ENCODE results near the gene SOX5. TPM values are rescaled to one million over a fixed set of nuclear protein-coding genes. Genes with fewer than 3 reads are reported as not detected.

The SOX5 gene
- total RNA-seq, 2 experiments from 2014 or later, result 0.50 TPM; not detected in 1

DNA sequence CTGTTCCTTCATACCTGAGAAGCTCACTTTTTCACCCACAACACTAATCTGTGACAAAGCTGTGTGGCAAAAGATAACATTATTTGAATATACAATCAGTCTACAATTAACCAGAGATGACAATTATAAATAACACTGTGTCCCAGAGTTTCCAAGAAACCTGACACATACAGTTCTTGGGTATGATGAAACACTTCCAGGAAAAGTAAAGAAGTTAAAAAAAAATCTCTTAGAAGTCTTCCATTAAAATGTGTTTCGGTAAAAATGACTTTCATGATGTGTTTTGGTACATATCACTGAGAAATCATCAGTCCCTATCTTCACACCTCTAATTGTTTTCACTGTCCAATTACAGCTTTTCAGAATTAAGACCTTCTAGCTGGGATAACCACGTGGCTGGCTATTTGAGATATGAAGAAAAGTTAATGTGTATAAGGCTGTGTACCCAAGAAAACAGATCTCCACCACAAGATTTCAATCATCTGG is 390.2 kb downstream of the SOX5 start:
- Mint-ChIP-seq H3K9me3 (ENCODE audit: low read depth) (no peaks in the 10 kb centered on the region), H3K27me3 (no peaks in the 10 kb centered on the region), H3K27ac (no peak overlapping the region), H3K4me3 (no peak overlapping the region), H3K4me1 (peaks cover 3% of the 10 kb centered on the region), H3K36me3 (no peaks in the 10 kb centered on the region)
- DNase-seq (no peak), ATAC-seq (no peak)
- CTCF ChIA-PET, result interaction anchor here (1.0 kb wide), 1 partner anchor 653 kb away, joined by 3 read pairs; no protein-coding TSS in a partner anchor

DNA sequence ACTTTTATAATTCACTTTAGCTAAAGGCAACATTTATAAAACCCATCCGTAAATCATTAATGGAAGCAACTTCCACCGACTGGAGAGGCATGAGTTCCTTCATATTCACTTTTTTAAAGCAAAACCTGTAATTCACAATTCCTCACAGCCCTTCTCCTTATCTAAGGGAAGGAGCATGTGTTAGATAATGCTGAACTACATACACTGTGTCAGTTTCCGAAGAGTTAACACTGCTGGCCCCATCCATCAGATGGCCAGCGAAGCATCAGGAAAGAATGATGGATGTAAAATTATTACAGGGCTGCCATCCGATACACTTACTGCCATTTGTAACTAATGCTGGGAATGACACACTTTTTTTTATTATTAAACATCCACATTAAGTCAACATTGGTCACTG is 392.8 kb downstream of the SOX5 start:
- CTCF ChIA-PET, result no interaction called here
- ATAC-seq, result no peak
- Mint-ChIP-seq H3K27ac (no peak overlapping the region), H3K4me1 (peaks cover 3% of the 10 kb centered on the region), H3K9me3 (ENCODE audit: low read depth) (no peaks in the 10 kb centered on the region), H3K27me3 (no peaks in the 10 kb centered on the region), H3K36me3 (no peaks in the 10 kb centered on the region), H3K4me3 (no peak overlapping the region)
- DNase-seq, result no peak

DNA sequence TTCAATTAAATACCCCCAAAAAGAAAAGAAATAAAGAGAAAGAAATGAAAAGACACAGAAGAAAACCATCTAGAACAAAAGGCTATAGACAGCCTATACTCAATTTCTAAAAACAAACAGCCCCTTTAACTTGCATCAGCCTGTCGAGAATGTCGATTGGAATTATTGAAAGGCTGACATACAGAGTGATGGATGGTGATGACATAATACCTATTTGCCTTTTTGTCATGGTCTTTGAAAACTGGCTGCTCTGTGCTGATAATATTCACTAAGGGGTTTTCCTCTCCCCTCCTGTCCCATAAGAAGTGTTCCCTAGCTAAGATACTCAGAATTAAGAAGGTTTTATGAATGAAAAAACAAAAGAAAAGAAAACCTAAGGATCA is 393.7 kb downstream of the SOX5 start:
- H3K9me3 Mint-ChIP-seq (ENCODE audit: low read depth), result peaks cover 3% of the 10 kb centered on the region
- no peak for DNase-seq
- ATAC-seq, result no peak
- no peaks in the 10 kb centered on the region for H3K36me3 Mint-ChIP-seq
- H3K27me3 Mint-ChIP-seq, result no peaks in the 10 kb centered on the region
- H3K4me3 Mint-ChIP-seq, result no peak overlapping the region
- H3K27ac Mint-ChIP-seq, result no peak overlapping the region
- H3K4me1 Mint-ChIP-seq, result peaks cover 3% of the 10 kb centered on the region
- CTCF ChIA-PET, result no interaction called here

- Mint-ChIP-seq H3K27ac (no peak overlapping the region), H3K27me3 (no peaks in the 10 kb centered on the region), H3K4me1 (peaks cover 3% of the 10 kb centered on the region), H3K9me3 (ENCODE audit: low read depth) (peaks cover 4% of the 10 kb centered on the region), H3K36me3 (no peaks in the 10 kb centered on the region), H3K4me3 (no peak overlapping the region)
- ATAC-seq, result no peak
- CTCF ChIA-PET, result no interaction called here
- no peak for DNase-seq
Observed at GRCh38 chr12:23555180-23555824, 394.2 kb downstream of the SOX5 start.

DNA sequence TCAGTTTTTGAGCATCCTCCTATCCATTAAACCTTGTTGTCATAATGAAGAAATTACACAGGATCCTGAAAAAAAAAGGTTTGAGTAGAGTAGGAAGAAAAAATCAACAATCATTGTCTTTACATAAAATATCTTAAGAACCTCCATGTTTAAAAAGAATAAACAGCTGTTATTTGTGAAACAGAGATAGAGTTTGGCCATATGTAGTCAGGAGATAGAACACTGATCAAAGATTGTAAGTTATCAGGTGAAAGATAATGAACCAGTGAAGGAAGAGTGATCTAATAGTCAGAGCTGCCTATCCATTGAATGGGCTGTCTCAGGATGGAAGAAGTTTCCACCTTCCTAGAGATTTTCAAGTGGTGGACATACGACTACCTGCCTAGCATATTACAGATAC is 397.1 kb downstream of the SOX5 start:
- Mint-ChIP-seq H3K36me3 (no peaks in the 10 kb centered on the region), H3K4me1 (no peaks in the 10 kb centered on the region), H3K4me3 (no peak overlapping the region), H3K27me3 (no peaks in the 10 kb centered on the region), H3K27ac (no peak overlapping the region), H3K9me3 (ENCODE audit: low read depth) (peaks cover 4% of the 10 kb centered on the region)
- CTCF ChIA-PET, result no interaction called here
- ATAC-seq, result no peak
- no peak for DNase-seq

GRCh38 chr12:23550753-23551152 is 398.7 kb downstream of the SOX5 start:
- ATAC-seq, result no peak

DNA sequence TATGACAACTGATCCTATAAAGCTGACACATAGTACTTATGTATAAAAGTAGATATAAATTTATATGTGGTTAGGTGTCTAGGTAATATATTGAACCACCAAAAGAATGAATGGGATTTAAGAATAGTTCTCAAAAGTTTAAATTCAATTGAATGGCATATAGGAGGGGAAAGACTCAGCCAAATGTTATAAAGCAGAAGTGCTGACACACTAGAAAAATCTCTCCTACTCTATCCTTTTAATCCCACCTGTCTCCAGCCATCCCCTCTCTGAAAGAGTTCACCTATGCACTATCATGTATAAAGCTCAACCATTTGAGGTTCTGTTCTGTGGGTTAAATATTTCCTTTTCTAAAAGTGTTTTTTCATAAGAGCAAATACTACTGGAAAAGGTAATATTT is 400.7 kb downstream of the SOX5 start:
- no peak overlapping the region for H3K27ac Mint-ChIP-seq
- no peak overlapping the region for H3K4me3 Mint-ChIP-seq
- H3K4me1 Mint-ChIP-seq, result no peaks in the 10 kb centered on the region
- CTCF ChIA-PET, result no interaction called here
- no peaks in the 10 kb centered on the region for H3K36me3 Mint-ChIP-seq
- DNase-seq, result no peak
- no peaks in the 10 kb centered on the region for H3K27me3 Mint-ChIP-seq
- H3K9me3 Mint-ChIP-seq (ENCODE audit: low read depth), result peaks cover 4% of the 10 kb centered on the region
- no peak for ATAC-seq

More at GRCh38 chr12:23550753-23551152, 398.7 kb downstream of the SOX5 start:
- Mint-ChIP-seq H3K9me3 (ENCODE audit: low read depth) (peaks cover 4% of the 10 kb centered on the region), H3K27ac (no peak overlapping the region), H3K4me1 (no peaks in the 10 kb centered on the region), H3K27me3 (no peaks in the 10 kb centered on the region), H3K36me3 (no peaks in the 10 kb centered on the region), H3K4me3 (no peak overlapping the region)
- no peak for DNase-seq
- CTCF ChIA-PET, result no interaction called here

- Mint-ChIP-seq H3K4me3 (no peak overlapping the region), H3K4me1 (no peaks in the 10 kb centered on the region), H3K27me3 (no peaks in the 10 kb centered on the region), H3K27ac (no peak overlapping the region), H3K36me3 (no peaks in the 10 kb centered on the region), H3K9me3 (ENCODE audit: low read depth) (peaks cover 4% of the 10 kb centered on the region)
- CTCF ChIA-PET, result no interaction called here
- ATAC-seq (no peak), DNase-seq (no peak)
Observed at GRCh38 chr12:23546756-23547155, 402.7 kb downstream of the SOX5 start.

DNA sequence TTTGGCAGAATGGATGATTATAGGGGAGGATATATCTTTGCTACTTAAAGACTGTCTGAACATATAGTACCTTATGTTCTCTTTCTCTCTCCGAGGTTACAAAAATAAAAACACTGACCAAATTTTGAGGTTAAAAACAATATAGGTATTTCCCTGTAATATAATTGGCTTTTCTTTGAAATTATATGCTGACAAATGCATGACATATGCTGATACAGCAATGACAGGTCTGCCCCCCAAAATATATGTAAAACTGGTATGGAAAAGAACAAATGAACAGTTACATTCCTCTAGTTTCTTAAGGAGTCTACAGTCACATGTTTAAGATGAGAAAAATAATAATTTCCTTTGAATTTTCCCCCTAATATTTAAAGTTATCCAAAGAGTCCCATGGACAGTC is 405.7 kb downstream of the SOX5 start:
- Mint-ChIP-seq H3K36me3 (no peaks in the 10 kb centered on the region), H3K27ac (no peak overlapping the region), H3K9me3 (ENCODE audit: low read depth) (no peaks in the 10 kb centered on the region), H3K4me3 (no peak overlapping the region), H3K27me3 (no peaks in the 10 kb centered on the region), H3K4me1 (no peaks in the 10 kb centered on the region)
- CTCF ChIA-PET, result no interaction called here
- no peak for ATAC-seq
- no peak for DNase-seq

- no peak for DNase-seq
- H3K36me3 Mint-ChIP-seq, result no peaks in the 10 kb centered on the region
- H3K4me3 Mint-ChIP-seq, result no peak overlapping the region
- CTCF ChIA-PET, result no interaction called here
- no peak overlapping the region for H3K27ac Mint-ChIP-seq
- H3K9me3 Mint-ChIP-seq (ENCODE audit: low read depth), result no peaks in the 10 kb centered on the region
- ATAC-seq, result no peak
- no peaks in the 10 kb centered on the region for H3K4me1 Mint-ChIP-seq
- H3K27me3 Mint-ChIP-seq, result no peaks in the 10 kb centered on the region
Observed at GRCh38 chr12:23542187-23542586, 407.3 kb downstream of the SOX5 start.

DNA sequence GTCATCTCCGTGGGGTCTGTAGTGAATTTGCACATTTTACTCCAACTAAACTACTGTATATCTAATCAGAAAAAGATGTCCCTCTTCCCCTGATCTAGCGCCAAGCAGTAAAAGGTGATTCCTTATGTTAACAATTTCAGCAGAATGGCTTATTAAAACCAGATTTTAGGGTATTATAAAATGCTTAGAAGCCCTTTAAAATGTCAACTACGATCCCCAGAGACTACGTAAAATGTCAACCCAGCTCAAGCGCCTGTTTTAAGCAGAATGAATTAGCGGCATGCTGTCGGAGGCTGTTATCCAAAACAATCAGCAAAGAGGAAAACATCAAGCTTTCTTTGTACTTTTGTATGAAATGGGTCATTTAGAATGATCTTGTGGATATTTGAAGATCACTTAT is 408.9 kb downstream of the SOX5 start:
- H3K4me3 Mint-ChIP-seq, result no peak overlapping the region
- no peaks in the 10 kb centered on the region for H3K36me3 Mint-ChIP-seq
- H3K9me3 Mint-ChIP-seq (ENCODE audit: low read depth), result no peaks in the 10 kb centered on the region
- H3K27ac Mint-ChIP-seq, result no peak overlapping the region
- ATAC-seq, result no peak
- H3K4me1 Mint-ChIP-seq, result no peaks in the 10 kb centered on the region
- no peaks in the 10 kb centered on the region for H3K27me3 Mint-ChIP-seq
- no peak for DNase-seq
- CTCF ChIA-PET, result no interaction called here

DNA sequence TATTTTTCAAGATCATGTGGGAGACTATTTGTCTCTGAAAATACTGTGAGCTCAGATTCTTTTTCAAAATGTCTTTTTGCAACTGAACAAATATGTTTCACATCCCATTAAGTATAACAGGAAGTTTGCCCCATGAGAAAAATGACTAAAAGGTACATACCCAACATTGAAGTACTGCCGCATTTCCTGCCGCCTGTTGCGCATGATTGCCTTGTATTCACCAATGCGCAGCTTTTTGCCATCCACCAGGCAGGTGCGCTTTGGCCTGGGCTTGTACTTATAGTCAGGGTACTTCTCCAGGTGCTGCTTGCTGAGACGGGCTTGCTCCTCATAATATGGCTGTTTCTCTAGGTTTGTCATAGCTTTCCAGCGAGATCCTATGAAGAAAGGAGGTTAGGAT is 413.2 kb downstream of the SOX5 start:
- Mint-ChIP-seq H3K36me3 (no peaks in the 10 kb centered on the region), H3K27me3 (no peaks in the 10 kb centered on the region), H3K4me1 (no peaks in the 10 kb centered on the region), H3K4me3 (no peak overlapping the region), H3K9me3 (ENCODE audit: low read depth) (peaks cover under 1% of the 10 kb centered on the region), H3K27ac (no peak overlapping the region)
- DNase-seq (no peak), ATAC-seq (no peak)
- CTCF ChIA-PET, result no interaction called here

GRCh38 chr12:23535441-23535840 is 414.0 kb downstream of the SOX5 start:
- Mint-ChIP-seq H3K4me3 (no peak overlapping the region), H3K4me1 (no peaks in the 10 kb centered on the region), H3K36me3 (no peaks in the 10 kb centered on the region), H3K27ac (no peak overlapping the region), H3K27me3 (no peaks in the 10 kb centered on the region), H3K9me3 (ENCODE audit: low read depth) (peaks cover 5% of the 10 kb centered on the region)
- no peak for DNase-seq
- no peak for ATAC-seq
- CTCF ChIA-PET, result no interaction called here

- H3K27me3 Mint-ChIP-seq, result no peaks in the 10 kb centered on the region
- H3K9me3 Mint-ChIP-seq (ENCODE audit: low read depth), result peaks cover 5% of the 10 kb centered on the region
- no peaks in the 10 kb centered on the region for H3K4me1 Mint-ChIP-seq
- ATAC-seq, result no peak
- no peaks in the 10 kb centered on the region for H3K36me3 Mint-ChIP-seq
- H3K4me3 Mint-ChIP-seq, result no peak overlapping the region
- H3K27ac Mint-ChIP-seq, result no peak overlapping the region
- no peak for DNase-seq
- CTCF ChIA-PET, result no interaction called here
Observed at GRCh38 chr12:23534196-23534595, 415.3 kb downstream of the SOX5 start.

DNA sequence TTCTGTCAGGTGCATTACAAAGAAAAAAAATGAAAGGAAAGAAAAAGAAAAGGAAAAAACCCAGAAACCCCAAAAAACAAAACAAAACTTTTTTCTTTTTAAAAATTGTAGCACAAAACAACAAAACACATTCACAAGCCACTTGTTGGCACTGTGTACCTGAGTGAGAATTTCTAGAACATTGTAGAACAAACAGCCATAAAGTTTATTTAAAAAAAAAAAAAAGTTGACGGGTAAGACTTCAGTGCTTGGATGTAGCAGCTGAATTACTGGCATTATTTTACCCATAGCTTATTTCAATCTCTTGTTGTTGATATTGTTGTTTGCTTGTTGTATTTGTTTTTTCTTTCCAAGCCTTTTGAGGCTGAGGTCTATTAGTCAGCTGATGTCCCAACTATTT is 415.8 kb downstream of the SOX5 start:
- no peaks in the 10 kb centered on the region for H3K4me1 Mint-ChIP-seq
- H3K9me3 Mint-ChIP-seq (ENCODE audit: low read depth), result peaks cover 5% of the 10 kb centered on the region
- DNase-seq (no peak), ATAC-seq (no peak)
- CTCF ChIA-PET, result no interaction called here
- H3K27ac Mint-ChIP-seq, result no peak overlapping the region
- no peaks in the 10 kb centered on the region for H3K27me3 Mint-ChIP-seq
- no peak overlapping the region for H3K4me3 Mint-ChIP-seq
- no peaks in the 10 kb centered on the region for H3K36me3 Mint-ChIP-seq
